ENCODE data around the gene PROSER2. TPM values are rescaled to one million over a fixed set of nuclear protein-coding genes. Genes with fewer than 3 reads are reported as not detected.

The PROSER2 gene
- total RNA-seq, 1 experiment from 2014 or later, result 10.6 TPM

DNA sequence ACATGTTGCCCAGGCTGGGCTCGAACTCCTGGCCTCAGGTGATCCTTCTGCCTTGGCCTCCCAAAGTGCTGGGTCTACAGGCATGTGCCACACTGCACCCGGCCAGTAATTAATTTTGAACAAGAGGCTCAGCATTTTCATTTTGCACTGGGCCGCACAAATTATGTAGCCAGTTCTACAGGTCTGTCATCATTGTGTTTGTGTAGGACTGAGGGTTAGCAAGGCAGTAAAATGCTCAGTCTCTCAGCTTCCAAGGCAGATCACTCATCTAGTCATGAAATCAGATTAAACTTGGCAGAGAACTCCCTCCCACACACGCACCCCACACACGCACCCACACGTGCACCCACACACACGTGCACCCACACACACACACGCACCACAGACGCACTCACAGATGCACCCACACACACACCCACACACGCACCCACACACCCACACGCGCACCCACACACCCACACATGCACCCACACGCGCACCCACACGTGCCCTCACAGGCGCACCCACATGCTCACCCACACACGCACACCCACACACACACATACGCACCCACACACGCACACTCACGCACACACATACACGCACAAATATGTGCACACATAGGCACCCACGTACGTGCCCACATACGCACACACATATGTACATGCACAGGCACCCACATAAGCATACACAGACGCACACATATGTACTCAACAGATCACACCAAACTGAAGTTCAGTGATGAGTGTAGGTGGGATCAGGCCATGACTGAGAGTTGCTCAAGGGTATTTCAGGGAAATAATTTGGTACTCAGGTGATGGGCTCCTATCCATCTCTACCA lies 27.8 kb upstream of the PROSER2 start:
- WGBS (ENCODE audit: extremely low coverage, insufficient read length, low lambda C conversion rate), result 100% methylated on average over 4 of the region's 25 CpGs
- peaks cover 27 to 28% of the 10 kb centered on the region in 2 experiments for H3K4me1 Mint-ChIP-seq
- H3K79me2 ChIP-seq (ENCODE audit: insufficient read depth, low read length), result no peaks in the 10 kb centered on the region
- no peak overlapping the region for H3K14ac ChIP-seq (ENCODE audit: insufficient read depth, low read length)
- DNase-seq, result no peak
- H2BK20ac ChIP-seq (ENCODE audit: low read depth, low read length, poor library complexity, severe bottlenecking), result no peak overlapping the region
- H2AK5ac ChIP-seq (ENCODE audit: insufficient read length, low read length), result no peak overlapping the region
- H4K5ac ChIP-seq (ENCODE audit: insufficient read length, low read depth, low read length), result no peak overlapping the region
- no peak overlapping the region for H2BK5ac ChIP-seq (ENCODE audit: insufficient read length, low read length)
- H3K18ac ChIP-seq (ENCODE audit: insufficient read length, low read depth, low read length), result no peak overlapping the region
- H3K36me3 Mint-ChIP-seq (ENCODE audit: insufficient read depth in 1 of 3, low read depth in 3 of 3), result peaks cover 2 to 28% (median 14%) of the 10 kb centered on the region in 3 experiments; a peak in 6 of 7 replicates
- H3K4ac ChIP-seq (ENCODE audit: low read depth, low read length), result no peak overlapping the region
- no peak overlapping the region for H2AFZ ChIP-seq (ENCODE audit: low read length)
- H3K79me1 ChIP-seq (ENCODE audit: insufficient read depth, low read depth, low read length, poor library complexity, severe bottlenecking), result no peaks in the 10 kb centered on the region
- no peak overlapping the region for H3K23ac ChIP-seq (ENCODE audit: insufficient read length, low read depth, low read length)
- no peak overlapping the region for H4K91ac ChIP-seq (ENCODE audit: insufficient read length, low read depth, low read length)
- no peak overlapping the region for H3K4me2 ChIP-seq (ENCODE audit: insufficient read depth, insufficient read length, low read length)
- H2BK120ac ChIP-seq (ENCODE audit: low read depth, low read length, poor library complexity, severe bottlenecking), result no peak overlapping the region
- H2BK15ac ChIP-seq (ENCODE audit: low read depth, low read length), result no peak overlapping the region
- peaks cover 12% of the 10 kb centered on the region for H3K27me3 Mint-ChIP-seq (ENCODE audit: low read depth)
- no peak overlapping the region for H3K27ac ChIP-seq (ENCODE audit: insufficient read length, low read depth, low read length)
- TF ChIP-seq, protein P1, sequence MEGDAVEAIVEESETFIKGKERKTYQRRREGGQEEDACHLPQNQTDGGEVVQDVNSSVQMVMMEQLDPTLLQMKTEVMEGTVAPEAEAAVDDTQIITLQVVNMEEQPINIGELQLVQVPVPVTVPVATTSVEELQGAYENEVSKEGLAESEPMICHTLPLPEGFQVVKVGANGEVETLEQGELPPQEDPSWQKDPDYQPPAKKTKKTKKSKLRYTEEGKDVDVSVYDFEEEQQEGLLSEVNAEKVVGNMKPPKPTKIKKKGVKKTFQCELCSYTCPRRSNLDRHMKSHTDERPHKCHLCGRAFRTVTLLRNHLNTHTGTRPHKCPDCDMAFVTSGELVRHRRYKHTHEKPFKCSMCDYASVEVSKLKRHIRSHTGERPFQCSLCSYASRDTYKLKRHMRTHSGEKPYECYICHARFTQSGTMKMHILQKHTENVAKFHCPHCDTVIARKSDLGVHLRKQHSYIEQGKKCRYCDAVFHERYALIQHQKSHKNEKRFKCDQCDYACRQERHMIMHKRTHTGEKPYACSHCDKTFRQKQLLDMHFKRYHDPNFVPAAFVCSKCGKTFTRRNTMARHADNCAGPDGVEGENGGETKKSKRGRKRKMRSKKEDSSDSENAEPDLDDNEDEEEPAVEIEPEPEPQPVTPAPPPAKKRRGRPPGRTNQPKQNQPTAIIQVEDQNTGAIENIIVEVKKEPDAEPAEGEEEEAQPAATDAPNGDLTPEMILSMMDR (conservative IDR thresholded peaks at IDR 0.05), result no peak
- H3T11ph ChIP-seq (ENCODE audit: low read length), result no peak overlapping the region
- no peak overlapping the region for H2BK12ac ChIP-seq (ENCODE audit: insufficient read length, low read depth, low read length)
- no peak overlapping the region for H3K4me3 Mint-ChIP-seq
- no peaks in the 10 kb centered on the region for H3K27me3 ChIP-seq (ENCODE audit: insufficient read depth, low read length)
- H3K9ac ChIP-seq (ENCODE audit: extremely low read depth, insufficient read length, low read length), result no peak overlapping the region
- peak overlapping the region in 1 of 3 experiments; percentile 78; a peak in 3 of 7 replicates for H3K27ac Mint-ChIP-seq
- peaks cover 21 to 30% of the 10 kb centered on the region in 2 experiments for H3K9me3 Mint-ChIP-seq
- no peak overlapping the region for H3K56ac ChIP-seq (ENCODE audit: insufficient read length, low read depth, low read length)
- H3K9me3 ChIP-seq (ENCODE audit: control insufficient read depth, low read depth, low read length), result no peaks in the 10 kb centered on the region
- H4K20me1 ChIP-seq (ENCODE audit: control insufficient read depth, insufficient read depth, insufficient read length), result no peaks in the 10 kb centered on the region
- H4K8ac ChIP-seq (replicated peaks; ENCODE audit: insufficient read length, low read depth, low read length), result no peak overlapping the region
- no peaks in the 10 kb centered on the region; the same call in 1 of the 2 replicates for H3K4me1 ChIP-seq (ENCODE audit: insufficient read depth, low read length)
- H3K23me2 ChIP-seq (ENCODE audit: insufficient read length, low read depth, low read length, poor library complexity, severe bottlenecking), result no peaks in the 10 kb centered on the region
